GM19238 (cell line): ENCODE results near the gene NGFR.

ENCODE experiments used
- DNase-seq: peaks from one replicate; pipeline ENCODE4 v3.0.0; 2011; ENCODE audit warnings: low spot score; ENCODE audit not compliant: insufficient read length

Gene NGFR

GRCh38 chr17:49515196-49515770, 20.2 kb downstream of the NGFR start:
- DNase-seq = peak; percentile 91

GRCh38 chr17:49516180-49516579, 21.1 kb downstream of the NGFR start:
- no peak for DNase-seq

GRCh38 chr17:49518346-49519078, 23.4 kb downstream of the NGFR start:
- no peak for DNase-seq

- DNase-seq = no peak
Observed at GRCh38 chr17:49519781-49520180, 24.7 kb downstream of the NGFR start.

GRCh38 chr17:49520386-49521087, 25.4 kb downstream of the NGFR start:
- DNase-seq = no peak

- DNase-seq = no peak
Observed at GRCh38 chr17:49521088-49521450, 26.0 kb downstream of the NGFR start.

- DNase-seq = no peak
Observed at GRCh38 chr17:49521471-49522356, 26.6 kb downstream of the NGFR start.

- no peak for DNase-seq
Observed at GRCh38 chr17:49522357-49522890, 27.3 kb downstream of the NGFR start.

GRCh38 chr17:49523196-49523595, 28.1 kb downstream of the NGFR start:
- DNase-seq = no peak

- no peak for DNase-seq
Observed at GRCh38 chr17:49523706-49524472, 28.8 kb downstream of the NGFR start.

- DNase-seq = no peak
Observed at GRCh38 chr17:49524473-49525359, 29.6 kb downstream of the NGFR start.

GRCh38 chr17:49525831-49526741, 31.0 kb downstream of the NGFR start:
- no peak for DNase-seq

GRCh38 chr17:49527927-49528651, 33.0 kb downstream of the NGFR start:
- DNase-seq = no peak

- no peak for DNase-seq
Observed at GRCh38 chr17:49528966-49529365, 33.9 kb downstream of the NGFR start.

- DNase-seq = no peak
Observed at GRCh38 chr17:49530118-49530517, 35.0 kb downstream of the NGFR start.

- no peak for DNase-seq
Observed at GRCh38 chr17:49543860-49544259, 48.8 kb downstream of the NGFR start.

- DNase-seq = no peak
Observed at GRCh38 chr17:49545007-49545660, 50.0 kb downstream of the NGFR start.
